ENCODE results near the gene GRHPR.

GRHPR gene

GRCh38 chr9:37442556-37442955 lies 20.1 kb downstream of the GRHPR start:
- peaks cover 55% of the 10 kb centered on the region for H3K36me3 ChIP-seq (ENCODE audit: insufficient read depth, low read length)
- H3K27ac ChIP-seq: no peak overlapping the region

DNA sequence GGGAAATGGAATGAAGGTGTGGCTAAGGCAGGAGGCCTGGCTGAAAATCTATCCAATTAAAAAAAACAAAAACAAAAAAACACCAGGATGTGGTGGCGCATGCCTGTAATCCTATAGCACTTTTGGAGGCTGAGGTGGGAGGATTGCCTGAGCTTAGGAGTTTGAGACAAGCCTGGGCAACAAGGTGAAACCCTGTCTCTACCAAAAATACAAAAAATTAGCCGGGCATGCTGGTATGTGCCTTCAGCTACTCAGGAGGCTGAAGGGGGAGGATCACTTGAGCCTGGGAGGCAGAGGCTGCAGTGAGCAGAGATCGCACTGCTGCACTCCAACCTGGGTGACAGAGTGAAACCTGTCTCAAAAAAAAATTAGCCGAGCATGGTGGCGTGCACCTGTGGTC lies 21.1 kb downstream of the GRHPR start:
- Histone ChIP-seq H3K27ac (no peak overlapping the region), H3K9ac (ENCODE audit: insufficient read length) (no peak overlapping the region), H3K9me3 (ENCODE audit: low read depth, low read length) (no peaks in the 10 kb centered on the region), H3K36me3 (ENCODE audit: insufficient read depth, low read length) (peaks cover 53% of the 10 kb centered on the region), H3K4me3 (no peak overlapping the region)
- DNase-seq (ENCODE audit: low read depth, low spot score): no peak
- TF ChIP-seq FOXP2 (optimal IDR thresholded peaks at IDR 0.05; ENCODE audit: control extremely low read depth, extremely low read length, insufficient read depth) (no peak), EZH2 (IDR thresholded peaks at IDR 0.05) (no peak), POLR2AphosphoS5 (IDR thresholded peaks at IDR 0.05; ENCODE audit: borderline replicate concordance, low read depth, low read length) (no peak)

More at GRCh38 chr9:37442556-37442955, 20.1 kb downstream of the GRHPR start:
- no peaks in the 10 kb centered on the region for H3K9me3 ChIP-seq (ENCODE audit: low read depth, low read length)
- TF ChIP-seq FOXP2 (optimal IDR thresholded peaks at IDR 0.05; ENCODE audit: control extremely low read depth, extremely low read length, insufficient read depth): no peak
- no peak for TF ChIP-seq POLR2AphosphoS5 (IDR thresholded peaks at IDR 0.05; ENCODE audit: borderline replicate concordance, low read depth, low read length)
- TF ChIP-seq EZH2 (IDR thresholded peaks at IDR 0.05): no peak
- H3K9ac ChIP-seq (ENCODE audit: insufficient read length): no peak overlapping the region
- no peak for DNase-seq (ENCODE audit: low read depth, low spot score)
- no peak overlapping the region for H3K4me3 ChIP-seq

DNA sequence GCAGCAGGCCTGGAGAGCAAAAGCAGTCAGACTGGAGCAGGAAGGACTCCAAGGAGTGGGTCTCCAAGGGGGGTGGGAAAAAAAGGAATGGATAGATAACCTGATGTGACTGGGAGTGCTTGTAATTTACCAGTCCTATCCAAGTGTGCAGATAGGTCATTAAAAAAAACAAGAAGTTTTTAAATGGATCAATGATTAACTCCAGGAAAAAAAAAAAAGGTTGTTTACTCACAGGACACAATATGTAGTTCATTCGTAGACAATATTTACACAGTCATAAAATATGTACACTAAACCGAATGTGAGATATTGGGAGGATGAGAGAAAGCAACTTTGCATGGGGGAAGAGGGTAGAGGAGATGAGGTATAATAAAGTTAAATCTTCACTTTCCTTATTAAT lies 22.4 kb downstream of the GRHPR start:
- Histone ChIP-seq H3K9me3 (ENCODE audit: low read depth, low read length) (no peaks in the 10 kb centered on the region), H3K4me3 (no peak overlapping the region), H3K9ac (ENCODE audit: insufficient read length) (no peak overlapping the region), H3K27ac (no peak overlapping the region), H3K36me3 (ENCODE audit: insufficient read depth, low read length) (peaks cover 47% of the 10 kb centered on the region)
- no peak for DNase-seq (ENCODE audit: low read depth, low spot score)
- no peak for TF ChIP-seq POLR2AphosphoS5 (IDR thresholded peaks at IDR 0.05; ENCODE audit: borderline replicate concordance, low read depth, low read length)
- TF ChIP-seq EZH2 (IDR thresholded peaks at IDR 0.05): no peak
- no peak for TF ChIP-seq FOXP2 (optimal IDR thresholded peaks at IDR 0.05; ENCODE audit: control extremely low read depth, extremely low read length, insufficient read depth)

DNA sequence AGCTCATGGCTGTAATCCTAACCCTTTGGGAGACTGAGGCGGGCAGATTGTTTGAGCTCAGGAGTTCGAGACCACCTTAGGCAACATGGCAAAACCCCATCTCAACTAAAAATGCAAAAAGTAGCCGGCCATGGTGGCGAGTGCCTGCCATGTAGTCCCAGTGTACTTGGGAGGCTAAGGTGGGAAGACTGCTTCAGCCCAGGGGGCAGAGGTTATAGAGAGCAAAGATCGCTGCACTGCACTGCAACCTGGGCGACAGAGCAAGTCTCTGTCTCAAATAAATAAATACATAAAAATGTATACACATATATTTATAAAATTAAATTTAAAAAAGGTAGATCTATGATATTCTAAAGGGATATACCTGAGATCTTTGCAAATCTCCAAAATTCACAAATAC lies 23.3 kb downstream of the GRHPR start:
- H3K4me3 ChIP-seq: no peak overlapping the region
- H3K36me3 ChIP-seq (ENCODE audit: insufficient read depth, low read length): peaks cover 40% of the 10 kb centered on the region
- H3K27ac ChIP-seq: no peak overlapping the region
- no peak overlapping the region for H3K9ac ChIP-seq (ENCODE audit: insufficient read length)
- no peaks in the 10 kb centered on the region for H3K9me3 ChIP-seq (ENCODE audit: low read depth, low read length)
- TF ChIP-seq EZH2 (IDR thresholded peaks at IDR 0.05) (no peak), FOXP2 (optimal IDR thresholded peaks at IDR 0.05; ENCODE audit: control extremely low read depth, extremely low read length, insufficient read depth) (no peak), POLR2AphosphoS5 (IDR thresholded peaks at IDR 0.05; ENCODE audit: borderline replicate concordance, low read depth, low read length) (no peak)
- no peak for DNase-seq (ENCODE audit: low read depth, low spot score)

DNA sequence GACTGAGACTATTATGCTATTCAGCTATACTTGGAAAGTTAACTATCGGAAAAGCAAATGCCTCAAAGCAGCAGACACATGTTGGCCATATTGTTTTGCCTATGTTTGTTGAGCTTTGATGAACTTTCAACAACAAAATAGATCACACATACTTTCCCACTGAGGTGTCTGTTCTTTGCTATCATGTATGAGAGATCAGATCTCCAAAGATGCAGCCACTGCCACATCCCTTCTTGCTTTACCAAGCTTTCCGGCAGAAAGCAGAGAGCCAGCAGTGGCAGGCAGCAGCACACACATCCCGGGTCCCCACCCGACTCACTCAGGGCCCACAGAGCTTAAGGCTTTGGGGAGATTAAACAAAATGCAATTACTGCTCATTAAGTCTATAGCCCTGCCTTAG lies 23.9 kb downstream of the GRHPR start:
- Histone ChIP-seq H3K27ac (no peak overlapping the region), H3K9ac (ENCODE audit: insufficient read length) (no peak overlapping the region), H3K36me3 (ENCODE audit: insufficient read depth, low read length) (peaks cover 35% of the 10 kb centered on the region), H3K4me3 (no peak overlapping the region), H3K9me3 (ENCODE audit: low read depth, low read length) (no peaks in the 10 kb centered on the region)
- TF ChIP-seq EZH2 (IDR thresholded peaks at IDR 0.05): no peak
- no peak for TF ChIP-seq FOXP2 (optimal IDR thresholded peaks at IDR 0.05; ENCODE audit: control extremely low read depth, extremely low read length, insufficient read depth)
- DNase-seq (ENCODE audit: low read depth, low spot score): no peak

DNA sequence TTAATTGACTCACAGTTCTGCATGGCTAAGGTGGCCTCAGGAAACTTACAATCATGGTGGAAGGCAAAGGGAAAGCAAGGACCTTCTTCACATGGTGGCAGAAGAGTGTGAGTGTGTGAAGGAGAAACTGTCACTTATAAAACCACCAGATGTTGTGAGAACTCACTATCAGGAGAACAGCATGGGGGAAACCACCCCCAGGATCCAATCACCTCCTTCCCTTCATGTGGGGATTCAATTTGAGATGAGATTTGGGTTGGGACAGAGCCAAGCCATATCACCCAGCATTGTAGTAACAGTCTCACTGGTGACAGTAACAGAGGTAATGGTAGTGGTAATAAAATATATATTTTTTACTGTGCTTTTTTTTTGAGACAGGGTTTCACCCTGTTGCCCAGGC lies 24.6 kb downstream of the GRHPR start:
- Histone ChIP-seq H3K4me3 (no peak overlapping the region), H3K9me3 (ENCODE audit: low read depth, low read length) (no peaks in the 10 kb centered on the region), H3K9ac (ENCODE audit: insufficient read length) (no peak overlapping the region), H3K36me3 (ENCODE audit: insufficient read depth, low read length) (peaks cover 27% of the 10 kb centered on the region), H3K27ac (no peak overlapping the region)
- DNase-seq (ENCODE audit: low read depth, low spot score): no peak
- no peak for TF ChIP-seq FOXP2 (optimal IDR thresholded peaks at IDR 0.05; ENCODE audit: control extremely low read depth, extremely low read length, insufficient read depth)
- TF ChIP-seq POLR2AphosphoS5 (IDR thresholded peaks at IDR 0.05; ENCODE audit: borderline replicate concordance, low read depth, low read length): no peak
- no peak for TF ChIP-seq EZH2 (IDR thresholded peaks at IDR 0.05)

GRCh38 chr9:37449862-37450632 lies 27.6 kb downstream of the GRHPR start:
- no peak overlapping the region for H3K4me3 ChIP-seq
- H3K9me3 ChIP-seq (ENCODE audit: low read depth, low read length): no peaks in the 10 kb centered on the region
- H3K36me3 ChIP-seq (ENCODE audit: insufficient read depth, low read length): peaks cover 18% of the 10 kb centered on the region
- peak overlapping the region; percentile 58; the same call in 1 of the 2 replicates for H3K27ac ChIP-seq
- no peak for TF ChIP-seq EZH2 (IDR thresholded peaks at IDR 0.05)
- TF ChIP-seq POLR2AphosphoS5 (IDR thresholded peaks at IDR 0.05; ENCODE audit: borderline replicate concordance, low read depth, low read length): no peak
- no peak for TF ChIP-seq FOXP2 (optimal IDR thresholded peaks at IDR 0.05; ENCODE audit: control extremely low read depth, extremely low read length, insufficient read depth)
- no peak for DNase-seq (ENCODE audit: low read depth, low spot score)
- no peak overlapping the region for H3K9ac ChIP-seq (ENCODE audit: insufficient read length)

- TF ChIP-seq FOXP2 (optimal IDR thresholded peaks at IDR 0.05; ENCODE audit: control extremely low read depth, extremely low read length, insufficient read depth) (no peak), POLR2AphosphoS5 (IDR thresholded peaks at IDR 0.05; ENCODE audit: borderline replicate concordance, low read depth, low read length) (no peak), EZH2 (IDR thresholded peaks at IDR 0.05) (no peak)
- no peak overlapping the region; the same call in 1 of the 2 replicates for H3K27ac ChIP-seq
- H3K36me3 ChIP-seq (ENCODE audit: insufficient read depth, low read length): peaks cover 18% of the 10 kb centered on the region
- H3K4me3 ChIP-seq: no peak overlapping the region
- DNase-seq (ENCODE audit: low read depth, low spot score): no peak
- H3K9me3 ChIP-seq (ENCODE audit: low read depth, low read length): no peaks in the 10 kb centered on the region
- H3K9ac ChIP-seq (ENCODE audit: insufficient read length): no peak overlapping the region
Measured at GRCh38 chr9:37451628-37452027, 29.1 kb downstream of the GRHPR start.

Data from SK-N-MC (cell line).